Stimulated activated CD4-positive, alpha-beta T cell treated with anti-CD3 and anti-CD28 coated beads, Interleukin-1b, Interleukin-23, amount 100 ng/mL, for 4 hours (primary cell): Measurements from ENCODE around the gene CTNNA3.
"Not testable (repeated sequence)": the region's sequence is repeated elsewhere in the genome, so short reads cannot be mapped to it uniquely, and the experiment has no call there.

Experiments used
- DNase-seq, 2 donors: peaks; one replicate each; pipeline ENCODE4 v3.0.0-alpha.2; 2020; ENCODE audit warnings: low read depth in 2 of 2

Gene CTNNA3

GRCh38 chr10:67696029-67696428 is at the start of gene CTNNA3:
Gene CTNNA3 (minus strand): TSS chr10:67696195.
- DNase-seq, result no peak

DNA sequence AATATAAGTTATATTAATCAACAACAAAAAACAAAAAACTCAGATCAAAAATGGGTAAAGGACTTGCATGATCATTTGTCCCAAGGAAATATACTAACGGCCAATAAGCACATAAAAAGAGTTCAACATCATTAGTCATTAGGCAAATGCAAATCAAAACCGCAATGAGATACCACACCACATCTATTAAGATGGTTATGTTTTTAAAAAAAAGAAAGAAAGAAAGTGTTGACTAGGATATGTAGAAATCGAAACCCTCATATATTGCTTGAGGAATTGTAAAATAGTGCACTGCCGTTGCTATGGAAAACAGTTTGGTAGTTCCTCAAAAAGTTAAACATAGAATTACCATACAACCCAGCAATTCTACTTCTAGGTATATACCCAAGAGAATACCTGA is 39.4 kb upstream of the CTNNA3 start:
- DNase-seq, result no peak

- no peak for DNase-seq
Observed at GRCh38 chr10:67733511-67733910, 37.5 kb upstream of the CTNNA3 start.

DNA sequence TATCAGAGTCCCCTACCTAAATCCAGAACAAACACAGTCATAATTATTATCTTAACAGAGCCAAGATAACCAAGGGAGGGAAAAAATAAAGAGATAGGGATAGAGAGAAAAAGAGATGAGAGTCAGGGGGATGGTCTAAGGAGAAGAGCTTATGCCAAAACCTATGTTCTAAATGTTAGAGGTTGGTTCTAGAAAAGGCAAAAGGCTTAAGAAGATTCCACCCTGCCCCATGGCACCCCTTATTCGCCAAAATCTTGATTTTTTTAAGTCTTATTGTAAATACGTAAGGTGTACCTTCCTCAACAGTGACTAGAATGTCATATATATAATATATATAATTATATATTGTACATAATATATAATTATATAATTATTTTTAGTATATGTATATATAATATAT is 29.6 kb upstream of the CTNNA3 start:
- no peak for DNase-seq

DNA sequence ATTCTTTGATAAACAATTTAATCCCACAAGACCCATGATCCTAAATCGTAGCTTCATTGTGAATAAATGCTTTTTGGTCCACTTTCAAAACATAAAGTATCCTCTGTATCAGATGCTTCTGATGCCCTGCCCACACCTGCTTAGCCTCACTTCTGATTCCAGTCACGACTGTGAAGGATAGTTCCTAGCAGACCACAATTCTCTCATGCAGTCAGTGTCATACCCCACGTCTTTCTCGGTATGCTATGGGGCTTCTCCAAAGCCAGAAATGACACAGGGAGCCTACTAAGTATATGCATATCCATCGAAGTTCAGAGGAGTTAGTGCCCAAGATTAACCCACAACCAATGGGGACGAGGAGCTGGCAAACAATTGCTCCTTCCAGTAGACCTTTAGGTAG is 27.6 kb upstream of the CTNNA3 start:
- no peak for DNase-seq

GRCh38 chr10:67722113-67722512 is 26.1 kb upstream of the CTNNA3 start:
- DNase-seq, result no peak

DNA sequence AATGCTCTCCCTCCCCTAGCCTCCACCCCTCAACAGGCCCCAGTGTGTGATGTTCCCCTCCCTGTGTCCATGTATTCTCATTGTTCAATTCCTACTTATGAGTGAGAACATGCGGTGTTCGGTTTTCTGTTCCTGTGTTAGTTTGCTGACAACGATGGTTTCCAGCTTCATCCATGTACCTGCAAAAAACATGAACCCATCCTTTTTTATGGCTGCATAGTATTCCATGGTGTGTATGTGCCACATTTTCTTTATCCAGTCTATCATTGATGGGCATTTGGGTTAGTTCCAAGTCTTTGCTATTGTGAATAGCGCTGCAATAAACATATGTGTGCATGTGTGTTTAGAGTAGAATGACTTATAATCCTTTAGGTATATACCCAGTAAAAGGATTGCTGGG is 20.5 kb upstream of the CTNNA3 start:
- not testable (repeated sequence) for DNase-seq

GRCh38 chr10:67705921-67706320 is 9.9 kb upstream of the CTNNA3 start:
- no peak for DNase-seq

DNA sequence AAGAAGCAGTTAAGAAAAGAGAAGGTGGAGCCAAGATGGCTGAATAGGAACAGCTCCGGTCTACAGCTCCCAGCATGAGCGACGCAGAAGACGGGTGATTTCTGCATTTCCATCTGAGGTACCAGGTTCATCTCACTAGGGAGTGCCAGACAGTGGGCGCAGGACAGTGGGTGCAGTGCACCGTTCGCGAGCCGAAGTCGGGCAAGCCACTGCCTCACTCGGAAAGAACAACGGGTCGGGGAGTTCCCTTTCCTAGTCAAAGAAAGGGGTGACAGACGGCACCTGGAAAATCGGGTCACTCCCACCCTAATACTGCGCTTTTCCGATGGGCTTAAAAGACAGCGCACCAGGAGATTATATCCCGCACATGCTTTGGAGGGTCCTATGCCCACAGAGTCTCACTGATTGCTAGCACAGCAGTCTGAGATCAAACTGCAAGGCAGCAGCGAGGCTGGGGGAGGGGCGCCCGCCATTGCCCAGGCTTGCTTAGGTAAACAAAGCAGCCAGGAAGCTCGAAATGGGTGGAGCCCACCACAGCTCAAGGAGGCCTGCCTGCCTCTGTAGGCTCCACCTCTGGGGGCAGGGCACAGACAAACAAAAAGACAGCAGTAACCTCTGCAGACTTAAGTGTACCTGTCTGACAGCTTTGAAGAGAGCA is 3.7 kb upstream of the CTNNA3 start:
- not testable (repeated sequence) for DNase-seq

DNA sequence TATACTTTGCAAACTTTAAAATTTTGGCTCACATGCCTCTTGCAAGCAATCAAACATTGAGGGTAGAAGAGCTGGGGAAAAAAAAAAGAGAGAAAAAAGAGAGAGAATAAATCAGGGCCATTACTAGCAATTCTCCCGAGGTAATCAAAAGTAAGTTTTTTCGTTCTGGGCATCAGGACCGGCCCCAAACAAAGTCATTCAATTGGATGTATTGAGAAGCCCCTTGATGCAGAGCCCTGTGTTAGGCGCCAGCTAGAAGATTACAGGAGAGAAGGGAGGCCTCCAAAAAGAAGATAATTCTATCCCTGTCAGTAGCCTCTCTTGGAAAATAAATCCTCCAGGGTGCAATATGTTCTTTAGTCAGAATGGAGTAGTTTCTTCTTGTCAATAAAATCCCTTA is 2.2 kb upstream of the CTNNA3 start:
- DNase-seq, result no peak

DNA sequence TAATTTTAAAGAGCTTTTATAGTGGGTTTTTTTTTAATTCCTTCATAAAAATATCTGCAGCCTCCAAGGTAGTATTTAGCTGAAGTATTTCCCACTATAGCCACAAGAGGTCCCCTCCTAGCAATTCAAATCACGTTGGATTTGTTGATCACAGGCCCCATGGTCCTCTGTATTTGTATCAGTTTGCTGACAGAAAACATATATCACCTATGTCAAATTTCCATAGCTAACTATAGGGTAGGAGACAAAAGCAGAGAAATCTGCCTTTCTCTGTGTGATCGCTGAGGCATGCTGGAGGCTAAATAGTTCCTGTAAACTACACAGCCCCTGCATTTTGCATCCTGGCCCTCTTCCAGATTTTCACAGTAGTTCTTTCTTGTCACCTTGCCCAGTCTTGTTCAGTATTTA is 1.7 kb upstream of the CTNNA3 start:
- DNase-seq, result peak in 1 of 2 donors; percentile 26

- no peak for DNase-seq
Observed at GRCh38 chr10:67696679-67697078, 684 bp upstream of the CTNNA3 start.

GRCh38 chr10:67695555-67695954 is 440 bp downstream of the CTNNA3 start:
- no peak for DNase-seq

DNA sequence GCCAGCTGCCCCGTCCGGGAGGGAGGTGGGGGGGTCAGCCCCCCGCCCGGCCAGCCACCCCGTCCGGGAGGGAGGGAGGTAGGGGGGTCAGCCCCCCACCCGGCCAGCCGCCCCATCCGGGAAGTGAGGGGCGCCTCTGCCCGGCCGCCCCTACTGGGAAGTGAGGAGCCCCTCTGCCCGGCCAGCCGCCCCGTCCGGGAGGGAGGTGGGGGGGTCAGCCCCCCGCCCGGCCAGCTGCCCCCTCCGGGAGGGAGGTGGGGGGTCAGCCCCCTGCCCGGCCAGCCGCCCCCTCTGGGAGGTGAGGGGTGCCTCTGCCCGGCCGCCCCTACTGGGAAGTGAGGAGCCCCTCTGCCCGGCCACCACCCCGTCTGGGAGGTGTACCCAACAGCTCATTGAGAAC is 4.1 kb downstream of the CTNNA3 start:
- DNase-seq, result not testable (repeated sequence)

GRCh38 chr10:67690540-67690939 is 5.5 kb downstream of the CTNNA3 start:
- DNase-seq, result not testable (repeated sequence)

DNA sequence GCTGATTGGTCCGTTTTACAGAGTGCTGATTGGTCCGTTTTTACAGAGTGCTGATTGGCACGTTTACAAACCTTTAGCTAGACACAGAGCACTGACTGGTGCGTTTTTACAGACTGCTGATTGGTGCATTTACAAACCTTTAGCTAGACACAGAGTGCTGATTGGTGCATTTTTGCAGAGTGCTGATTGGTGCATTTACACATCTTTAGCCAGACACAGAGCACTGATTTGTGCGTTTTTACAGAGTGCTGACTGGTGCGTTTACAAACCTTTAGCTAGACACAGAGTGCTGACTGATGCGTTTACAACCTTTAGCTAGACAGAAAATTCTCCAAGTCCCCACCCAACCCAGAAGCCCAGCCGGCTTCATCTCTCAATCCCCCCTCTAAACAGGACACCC is 11.9 kb downstream of the CTNNA3 start:
- not testable (repeated sequence) for DNase-seq

DNA sequence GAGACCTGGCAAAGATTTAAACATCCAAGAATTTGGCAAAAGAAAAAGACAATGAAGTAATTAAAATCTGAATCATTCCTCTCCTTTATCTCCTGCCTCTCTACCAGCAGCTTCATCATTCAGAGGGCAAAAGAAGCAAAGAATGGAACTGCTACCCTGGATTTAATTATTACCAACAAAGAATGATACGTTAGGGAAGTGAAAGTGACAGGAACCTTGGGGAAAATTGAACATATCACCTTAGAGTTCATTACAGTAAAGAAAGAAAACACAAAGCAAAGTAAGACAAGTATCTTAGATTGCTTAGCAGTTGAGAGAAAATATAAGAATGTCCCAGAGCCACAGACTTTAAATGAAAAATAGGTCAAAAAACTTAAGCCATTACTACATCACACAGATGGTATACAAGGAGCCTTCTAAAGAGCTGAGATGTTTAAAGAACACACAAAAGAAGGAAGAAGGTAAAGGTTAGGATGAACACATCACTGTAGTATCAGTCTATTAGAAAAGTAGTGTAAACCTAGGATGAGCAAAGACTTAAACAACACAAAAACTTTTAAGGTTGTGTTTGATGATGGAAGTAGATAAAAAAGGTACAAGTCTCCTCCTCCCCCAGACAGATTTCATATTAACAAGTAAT is 17.5 kb downstream of the CTNNA3 start:
- DNase-seq, result no peak

- no peak for DNase-seq
Observed at GRCh38 chr10:67676208-67676825, 19.7 kb downstream of the CTNNA3 start.

- no peak for DNase-seq
Observed at GRCh38 chr10:67670401-67670800, 25.6 kb downstream of the CTNNA3 start.

DNA sequence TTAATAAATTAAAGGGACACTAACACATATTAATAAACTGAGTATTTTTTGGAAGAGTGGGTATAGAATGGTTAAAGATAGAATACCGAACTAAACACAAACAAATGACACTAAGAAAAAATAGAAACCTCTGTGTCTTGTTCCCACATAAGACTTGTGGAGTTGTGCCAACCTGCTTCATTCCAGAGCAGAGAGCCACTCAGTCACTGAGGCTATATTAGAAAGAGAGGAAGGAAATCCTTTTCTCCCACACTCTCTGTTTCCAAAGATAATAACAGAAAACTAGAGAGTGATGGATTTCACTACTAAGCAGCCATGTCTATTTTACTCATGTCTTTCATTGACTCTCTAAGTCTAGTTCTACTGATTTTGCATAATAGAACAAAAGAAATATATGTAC is 26.0 kb downstream of the CTNNA3 start:
- DNase-seq, result no peak

DNA sequence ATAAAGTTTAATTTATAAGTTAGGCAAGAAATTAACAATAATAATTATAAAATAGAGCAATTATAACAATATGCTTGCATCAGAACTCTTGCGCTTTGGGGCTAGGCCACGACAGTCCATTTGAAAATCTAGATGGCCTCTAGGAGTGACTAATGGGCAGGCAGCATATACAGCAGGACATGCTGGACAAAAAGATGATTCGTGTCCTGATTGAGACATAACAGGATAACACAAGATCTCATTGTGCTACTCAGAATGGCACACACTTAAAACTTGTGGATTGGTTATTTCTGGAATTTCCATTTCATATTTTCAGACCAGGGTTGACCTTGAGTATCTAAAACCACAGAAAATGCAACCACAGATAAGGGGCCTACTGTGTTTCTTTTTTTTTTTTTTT is 27.5 kb downstream of the CTNNA3 start:
- DNase-seq, result no peak

- no peak for DNase-seq
Observed at GRCh38 chr10:67667035-67667425, 29.0 kb downstream of the CTNNA3 start.

DNA sequence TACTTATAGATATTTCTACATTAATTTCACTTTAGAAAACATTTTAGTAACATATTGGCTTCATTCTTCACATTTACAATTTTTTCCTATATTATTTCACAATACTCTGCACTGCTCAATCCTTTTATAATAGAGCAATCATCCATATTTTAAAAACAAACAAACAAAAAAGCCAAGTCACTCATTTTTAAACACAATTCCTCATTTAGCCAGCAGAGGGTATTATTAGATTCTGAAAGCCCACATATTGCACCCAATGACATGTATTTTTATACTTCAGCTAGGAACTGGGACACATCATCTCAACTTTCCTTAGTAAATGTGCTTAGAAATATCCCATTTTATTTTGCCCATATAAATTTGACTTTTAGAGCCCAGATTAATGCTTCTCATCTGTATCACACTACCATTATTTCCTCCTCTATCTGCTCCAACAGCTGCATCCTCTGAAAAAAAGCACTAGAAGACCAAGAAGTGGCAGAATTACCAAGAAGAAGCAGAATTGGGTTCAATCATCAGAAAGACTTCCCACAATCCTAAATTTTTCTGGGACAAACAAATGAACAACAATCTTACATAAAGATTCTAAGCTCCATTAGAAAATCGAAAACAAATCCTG is 29.5 kb downstream of the CTNNA3 start:
- no peak for DNase-seq
